K562 (cell line): ENCODE results near the gene FBN1.

Experiments
- ATF6 ChIP-seq: sonication (generic); formaldehyde crosslinking; IDR thresholded peaks from 2 replicates; pipeline ENCODE4 v1.4.0; 2020; ENCODE audit warnings: mild to moderate bottlenecking, missing genetic modification reagents
- ELF1 ChIP-seq: fragments of 200-800 bp; sonication (Bioruptor generic); IDR thresholded peaks from 2 replicates; pipeline ENCODE4 v1.6.1; 2016; ENCODE audit warnings: missing genetic modification characterization, missing compliant biosample characterization
- GTF2F1 ChIP-seq: IDR thresholded peaks from 2 replicates; pipeline ENCODE4 v1.6.1; 2011; ENCODE audit warnings: low read depth, low read length, improper control_type of control experiment
- PHF20 ChIP-seq: fragments of 450-650 bp; IDR thresholded peaks from 2 replicates; pipeline ENCODE4 v1.6.1; 2018; ENCODE audit not compliant: partially characterized antibody
- POLR2A ChIP-seq: fragments of 450-650 bp; conservative IDR thresholded peaks from 2 replicates; pipeline ENCODE4 v1.6.1; 2016
- POLR2G ChIP-seq: fragments of 200-400 bp; formaldehyde crosslinking; IDR thresholded peaks from 2 replicates; pipeline ENCODE4 v1.6.1; 2017; ENCODE audit warnings: low read depth, mild to moderate bottlenecking, antibody characterized with exemption, low read length, moderate library complexity
- RAD21 ChIP-seq, 2 experiments: fragments of 250-450 bp in 1 of 2; fragments of 450-650 bp in 1 of 2; sonication (Bioruptor Pico) in 1 of 2; formaldehyde crosslinking in 1 of 2; IDR thresholded peaks in 1 of 2; conservative IDR thresholded peaks in 1 of 2; 2 replicates each; pipeline versions ENCODE4 v1.4.0 to v1.8.0; 2020 to 2022; ENCODE audit warnings: mild to moderate bottlenecking in 2 of 2, moderate library complexity in 1 of 2
- SIN3A ChIP-seq, 2 experiments: fragments of 150-350 bp in 1 of 2; IDR thresholded peaks; 2 replicates each; pipeline ENCODE4 v1.6.1; 2011 to 2016; ENCODE audit warnings: borderline replicate concordance in 2 of 2, low read depth in 2 of 2, low read length in 2 of 2, mild to moderate bottlenecking in 2 of 2, moderate library complexity in 2 of 2; ENCODE audit not compliant: control insufficient read depth in 1 of 2
- SMARCC2 ChIP-seq: fragments of 450-650 bp; IDR thresholded peaks from 2 replicates; pipeline ENCODE4 v1.6.1; 2017; ENCODE audit warnings: antibody characterized with exemption, moderate library complexity, mild to moderate bottlenecking, low read depth
- TAF1 ChIP-seq: IDR thresholded peaks from 2 replicates; pipeline ENCODE4 v1.6.1; 2011; ENCODE audit warnings: mild to moderate bottlenecking, low read length, moderate library complexity; ENCODE audit not compliant: insufficient read depth, control insufficient read depth, severe bottlenecking; ENCODE audit errors: extremely low read depth
- ZNF253 ChIP-seq: fragments of 250-450 bp; sonication (Bioruptor Pico); conservative IDR thresholded peaks from 2 replicates; pipeline ENCODE4 v1.6.1; 2021; ENCODE audit warnings: mild to moderate bottlenecking
- TF ChIP-seq, protein P1 (sequence below), 3 experiments: IDR thresholded peaks in 2 of 3; conservative IDR thresholded peaks in 1 of 3; 2 replicates each; pipeline ENCODE4 v1.5.1; 2011 to 2012; ENCODE audit warnings: low read length in 3 of 3, mild to moderate bottlenecking in 3 of 3, control low read depth in 2 of 3, improper control_type of control experiment in 1 of 3, inconsistent platforms in 1 of 3, low read depth in 1 of 3, mixed read lengths in 1 of 3, moderate library complexity in 1 of 3; ENCODE audit not compliant: insufficient read depth in 2 of 3

DNA sequence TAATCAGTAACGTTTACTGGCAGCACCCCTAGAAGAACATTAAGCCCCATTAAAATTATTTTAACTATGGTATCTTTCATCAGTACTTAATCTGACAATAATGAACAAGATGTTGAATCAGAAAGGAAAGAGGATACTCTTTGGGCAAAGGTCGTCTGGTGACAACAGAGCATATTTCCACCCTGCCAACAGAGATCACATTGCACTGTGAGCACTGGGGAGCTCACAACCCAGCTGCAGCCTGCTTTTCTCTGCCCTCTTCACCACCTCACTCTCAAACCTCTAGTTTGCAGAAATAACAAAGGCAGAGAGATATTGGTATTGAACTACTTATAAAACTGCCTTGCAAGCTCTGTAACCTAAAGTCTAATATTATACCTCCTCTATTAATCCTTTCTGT, 130.0 kb downstream of the FBN1 start:
- TF ChIP-seq SIN3A (IDR thresholded peaks at IDR 0.05; ENCODE audit: borderline replicate concordance in 2 of 2, control insufficient read depth in 1 of 2, low read depth in 2 of 2, low read length in 2 of 2) (no peak), ZNF253 (CRISPR knock-in tag) (no peak), GTF2F1 (no peak), SMARCC2 (no peak), POLR2A (no peak), ATF6 (CRISPR knock-in tag) (no peak), RAD21 (CRISPR knock-in tag; conservative IDR thresholded peaks at IDR 0.05 in 1 of 2, IDR thresholded peaks at IDR 0.05 in 1 of 2) (no peak), PHF20 (no peak), ELF1 (tag) (no peak), POLR2G (no peak), TAF1 (no peak)
- TF ChIP-seq, protein P1, sequence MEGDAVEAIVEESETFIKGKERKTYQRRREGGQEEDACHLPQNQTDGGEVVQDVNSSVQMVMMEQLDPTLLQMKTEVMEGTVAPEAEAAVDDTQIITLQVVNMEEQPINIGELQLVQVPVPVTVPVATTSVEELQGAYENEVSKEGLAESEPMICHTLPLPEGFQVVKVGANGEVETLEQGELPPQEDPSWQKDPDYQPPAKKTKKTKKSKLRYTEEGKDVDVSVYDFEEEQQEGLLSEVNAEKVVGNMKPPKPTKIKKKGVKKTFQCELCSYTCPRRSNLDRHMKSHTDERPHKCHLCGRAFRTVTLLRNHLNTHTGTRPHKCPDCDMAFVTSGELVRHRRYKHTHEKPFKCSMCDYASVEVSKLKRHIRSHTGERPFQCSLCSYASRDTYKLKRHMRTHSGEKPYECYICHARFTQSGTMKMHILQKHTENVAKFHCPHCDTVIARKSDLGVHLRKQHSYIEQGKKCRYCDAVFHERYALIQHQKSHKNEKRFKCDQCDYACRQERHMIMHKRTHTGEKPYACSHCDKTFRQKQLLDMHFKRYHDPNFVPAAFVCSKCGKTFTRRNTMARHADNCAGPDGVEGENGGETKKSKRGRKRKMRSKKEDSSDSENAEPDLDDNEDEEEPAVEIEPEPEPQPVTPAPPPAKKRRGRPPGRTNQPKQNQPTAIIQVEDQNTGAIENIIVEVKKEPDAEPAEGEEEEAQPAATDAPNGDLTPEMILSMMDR (IDR thresholded peaks at IDR 0.05 in 2 of 3, conservative IDR thresholded peaks at IDR 0.05 in 1 of 3; ENCODE audit: insufficient read depth in 2 of 3, low read depth in 1 of 3, low read length in 3 of 3) = no peak
